GM18507 (cell line): Measurements from ENCODE around the gene LRBA.

ENCODE experiments used
- DNase-seq: peaks from one replicate; pipeline ENCODE4 v3.0.0; 2011; ENCODE audit warnings: low read depth; ENCODE audit not compliant: insufficient read length; ENCODE audit errors: extremely low spot score
- FAIRE-seq: peaks from 2 replicates; lab custom pipeline; 2011; peaks lifted over from hg19 to GRCh38; lab: Jason Lieb, UNC

LRBA gene

GRCh38 chr4:150585611-150586010 is 429.5 kb downstream of the LRBA start:
- no peak for FAIRE-seq
- DNase-seq: no peak

- no peak for DNase-seq
- FAIRE-seq: no peak
These were observed 430.8 kb downstream of the LRBA start for GRCh38 chr4:150584111-150584915.

GRCh38 chr4:150583287-150584110 is 431.6 kb downstream of the LRBA start:
- DNase-seq: no peak
- no peak for FAIRE-seq

- no peak for DNase-seq
- no peak for FAIRE-seq
These were observed 432.2 kb downstream of the LRBA start for GRCh38 chr4:150582873-150583286.

GRCh38 chr4:150582146-150582872 is 432.8 kb downstream of the LRBA start, which contains the start of gene MAB21L2:
Gene MAB21L2 (plus strand): TSS chr4:150582151. CDS start chr4:150583030, 879 bp downstream.
- no peak for DNase-seq
- no peak for FAIRE-seq

GRCh38 chr4:150581641-150582051 is 433.4 kb downstream of the LRBA start:
- DNase-seq (no peak), FAIRE-seq (no peak)

GRCh38 chr4:150581056-150581605 is 434.0 kb downstream of the LRBA start:
- DNase-seq (no peak), FAIRE-seq (no peak)

GRCh38 chr4:150580306-150580705 is 434.8 kb downstream of the LRBA start:
- FAIRE-seq: no peak

GRCh38 chr4:150579551-150580234 is 435.4 kb downstream of the LRBA start:
- FAIRE-seq: no peak
- DNase-seq: no peak

More at GRCh38 chr4:150580306-150580705, 434.8 kb downstream of the LRBA start:
- no peak for DNase-seq

GRCh38 chr4:150578745-150579501 is 436.2 kb downstream of the LRBA start:
- no peak for DNase-seq
- FAIRE-seq: no peak

- FAIRE-seq (no peak), DNase-seq (no peak)
These were observed 437.3 kb downstream of the LRBA start for GRCh38 chr4:150577796-150578195.

GRCh38 chr4:150574678-150575077 is 440.4 kb downstream of the LRBA start:
- FAIRE-seq (no peak), DNase-seq (no peak)

- DNase-seq (no peak), FAIRE-seq (peak; percentile 24)
These were observed 441.6 kb downstream of the LRBA start for GRCh38 chr4:150573534-150573933.

- no peak for DNase-seq
- FAIRE-seq: peak; percentile 42
These were observed 442.2 kb downstream of the LRBA start for GRCh38 chr4:150572704-150573504.

GRCh38 chr4:150570862-150571261 is 444.2 kb downstream of the LRBA start:
- DNase-seq: no peak
- FAIRE-seq: no peak

- FAIRE-seq (peak; percentile 41), DNase-seq (no peak)
These were observed 445.0 kb downstream of the LRBA start for GRCh38 chr4:150569998-150570535.

GRCh38 chr4:150569384-150569987 is 445.6 kb downstream of the LRBA start:
- DNase-seq (no peak), FAIRE-seq (no peak)
